HepG2 (cell line): ENCODE data around the gene PDIA5. TPM values are rescaled to one million over a fixed set of nuclear protein-coding genes. Genes with fewer than 3 reads are reported as not detected.

ENCODE experiments used
- ATAC-seq: fragments of 200-7000 bp; cut with Tn5 transposase; 3 replicates; pipeline ENCODE4 v1.9.1; 2020; ENCODE audit warnings: mild to moderate bottlenecking, moderate library complexity
- BruUV-seq: library from RNA; stranded (reverse); fragments of 400-500 nt; replicated peaks from 2 replicates; lab custom pipeline; 2021; lab: Mats Ljungman, UMichigan
- CTCF ChIA-PET: fragments of 300-600 bp; formaldehyde crosslinking; extraction: SDS; loops from one replicate; lab custom pipeline; 2021; ENCODE audit warnings: low total read pairs, inconsistent platforms, low intra/inter-chr PET ratio; lab: Yijun Ruan, JAX
- POLR2A ChIA-PET: fragments of 350-600 bp; sonication (Branson Sonifier 250); formaldehyde crosslinking; loops from one replicate; lab custom pipeline; 2020; ENCODE audit warnings: antibody characterized with exemption, inconsistent platforms; lab: Yijun Ruan, JAX
- DNase-seq: peaks from one replicate; pipeline ENCODE4 v3.0.0-alpha.2; 2015; ENCODE audit warnings: low spot score
- FAIRE-seq: peaks from 3 replicates; lab custom pipeline; 2011; peaks lifted over from hg19 to GRCh38; lab: Jason Lieb, UNC
- H2AFZ ChIP-seq: one replicate; pipeline ENCODE4 v1.6.1; 2011; ENCODE audit warnings: low read length, inconsistent platforms
- H3K27ac ChIP-seq: fragments of 300-600 bp; 3 replicates; pipeline ENCODE4 v1.8.0; 2011; ENCODE audit warnings: mixed run types, mild to moderate bottlenecking, mixed read lengths, low read length, inconsistent platforms; ENCODE audit not compliant: insufficient read depth; ENCODE audit errors: extremely low read length
- H3K27me3 ChIP-seq, 2 experiments: fragments of 200-600 bp in 1 of 2; 2 replicates in 1 of 2; 3 replicates in 1 of 2; pipeline versions ENCODE4 v1.6.0 to v1.8.0; 2011; ENCODE audit warnings: low read length in 2 of 2, mild to moderate bottlenecking in 2 of 2, moderate library complexity in 2 of 2, inconsistent platforms in 1 of 2; ENCODE audit not compliant: insufficient read depth in 2 of 2, control insufficient read depth in 1 of 2
- H3K36me3 ChIP-seq, 2 experiments: fragments of 200-600 bp in 1 of 2; replicated peaks in 1 of 2; 2 replicates in 1 of 2; 3 replicates in 1 of 2; pipeline versions ENCODE4 v1.5.1 to v1.8.0; 2011; ENCODE audit warnings: low read length in 2 of 2, inconsistent platforms in 1 of 2; ENCODE audit not compliant: insufficient read depth in 2 of 2, control insufficient read depth in 1 of 2
- H3K4me1 ChIP-seq: 2 replicates; pipeline ENCODE4 v1.5.1; 2012; ENCODE audit warnings: low read length, inconsistent platforms; ENCODE audit not compliant: insufficient read depth
- H3K4me2 ChIP-seq: 2 replicates; pipeline ENCODE4 v1.6.0; 2011; ENCODE audit warnings: low read depth, low read length, inconsistent platforms
- H3K4me3 ChIP-seq, 3 experiments: fragments of 200-600 bp in 1 of 3; sonication (generic), shearing (Covaris generic) in 1 of 3; replicated peaks in 1 of 3; 2 replicates each; pipeline ENCODE4 v1.5.1; 2011 to 2016; ENCODE audit warnings: low read length in 3 of 3, inconsistent platforms in 2 of 3, low read depth in 2 of 3, mild to moderate bottlenecking in 2 of 3, control low read depth in 1 of 3, mixed read lengths in 1 of 3; ENCODE audit not compliant: insufficient read depth in 1 of 3
- H3K79me2 ChIP-seq: one replicate; pipeline ENCODE4 v1.6.1; 2011; ENCODE audit warnings: low read length, inconsistent platforms; ENCODE audit not compliant: insufficient read depth
- H3K9ac ChIP-seq: 2 replicates; pipeline ENCODE4 v1.6.0; 2011; ENCODE audit warnings: mild to moderate bottlenecking, low read depth, low read length, inconsistent platforms; ENCODE audit not compliant: insufficient read depth
- H3K9me3 ChIP-seq: 2 replicates; pipeline ENCODE4 v1.5.1; 2012; ENCODE audit warnings: mild to moderate bottlenecking, low read length
- H4K20me1 ChIP-seq: 2 replicates; pipeline ENCODE4 v1.6.0; 2011; ENCODE audit warnings: inconsistent platforms, mild to moderate bottlenecking, low read length, moderate library complexity; ENCODE audit not compliant: insufficient read depth
- CENPT ChIP-seq: sonication (generic); formaldehyde crosslinking; IDR thresholded peaks from 2 replicates; pipeline ENCODE4 v1.8.0; 2022; ENCODE audit warnings: low read depth, mild to moderate bottlenecking, moderate library complexity, missing genetic modification reagents
- DR1 ChIP-seq: sonication (generic); formaldehyde crosslinking; IDR thresholded peaks from 2 replicates; pipeline ENCODE4 v1.8.0; 2021; ENCODE audit warnings: mild to moderate bottlenecking, missing genetic modification reagents, inconsistent platforms
- E2F1 ChIP-seq: sonication (generic); formaldehyde crosslinking; IDR thresholded peaks from 2 replicates; pipeline ENCODE4 v1.5.0; 2020; ENCODE audit warnings: missing genetic modification reagents
- PCBP2 ChIP-seq: fragments of 200-400 bp; formaldehyde crosslinking; optimal IDR thresholded peaks from 2 replicates; pipeline ENCODE3; 2018; ENCODE audit warnings: low read length, low read depth; ENCODE audit not compliant: poor library complexity, severe bottlenecking
- POLR2G ChIP-seq: fragments of 200-400 bp; formaldehyde crosslinking; IDR thresholded peaks from 2 replicates; pipeline ENCODE4 v1.6.1; 2018; ENCODE audit warnings: mild to moderate bottlenecking, low read depth, low read length, moderate library complexity
- TMF1 ChIP-seq: sonication (generic); formaldehyde crosslinking; IDR thresholded peaks from 2 replicates; pipeline ENCODE4 v1.8.1; 2022; ENCODE audit warnings: low read depth, missing genetic modification reagents
- WGBS: methylation state at CpG from one replicate; pipeline ENCODE4 v1.1.6; 2017; ENCODE audit warnings: low lambda C conversion rate; 5-methylcytosine and 5-hydroxymethylcytosine counted together
- in situ Hi-C: cut with HindIII; loops from 2 replicates; pipeline ENCODE4 v1.10.0; 2017; ENCODE audit warnings: low pct_unique_long_range_greater_than_20kb; ENCODE audit not compliant: extremely low pct_ligation_motif_present
- intact Hi-C: fragments of 100-400 bp; cut with micrococcal nuclease; formaldehyde crosslinking; loops from one replicate; pipeline ENCODE4 v1.10.0; 2022; ENCODE audit not compliant: unreplicated experiment
- polyA plus RNA-seq, 8 experiments: library from polyadenylated mRNA; depleted of rRNA in 3 of 8; stranded (reverse) in 7 of 8; unstranded in 1 of 8; fragments of >200 nt; fragmentation: Illumina TruSeq in 4 of 8; extraction: Trizol in 4 of 8; gene quantifications; 2 replicates each; pipeline versions ENCODE4 v1.2.1 to v1.2.3, GENCODE V29; 2011 to 2016; ENCODE audit warnings: low read depth in 4 of 8, missing spikeins in 1 of 8, mixed read lengths in 1 of 8; ENCODE audit not compliant: insufficient read depth in 1 of 8
- total RNA-seq, 5 experiments: library from RNA; depleted of rRNA; stranded (reverse); fragments of >200 nt; fragmentation: Illumina TruSeq; extraction: Trizol; gene quantifications; 2 replicates each; pipeline ENCODE4 v1.2.3, GENCODE V29; 2016; ENCODE audit warnings: low read depth in 1 of 5

PDIA5 gene
- total and polyA plus RNA-seq, 2 of the 13 experiments (the other 11 are each of a cell fraction or from before 2014, with no cell fraction given): 51.3 to 74.3 TPM

GRCh38 chr3:123152687-123153086 lies 85.9 kb downstream of the PDIA5 start:
- ATAC-seq (no peak), FAIRE-seq (no peak), DNase-seq (no peak)
- H3K36me3 ChIP-seq: peaks cover 34 to 78% of the 10 kb centered on the region in 2 experiments
- H2AFZ ChIP-seq: no peak overlapping the region
- in situ Hi-C loops (no loop called here), intact Hi-C loops (no loop called here)
- ChIA-PET CTCF (no interaction called here), POLR2A (no interaction called here)
- H3K27me3 ChIP-seq: no peaks in the 10 kb centered on the region
- H3K4me3 ChIP-seq: no peak overlapping the region
- no peaks in the 10 kb centered on the region for H3K79me2 ChIP-seq
- no peaks in the 10 kb centered on the region for H3K9me3 ChIP-seq
- TF ChIP-seq CENPT (CRISPR knock-in tag) (no peak), DR1 (CRISPR knock-in tag) (no peak), PCBP2 (no peak), TMF1 (CRISPR knock-in tag) (no peak), POLR2G (no peak), E2F1 (no peak)
- H3K4me1 ChIP-seq: peaks cover 16% of the 10 kb centered on the region
- no TSS peak for BruUV-seq
- WGBS: 91% methylated on average over 3 of the region's 3 CpGs
- no peak overlapping the region for H3K9ac ChIP-seq
- no peak overlapping the region for H3K4me2 ChIP-seq
- peaks cover 2% of the 10 kb centered on the region; the same call in 1 of the 2 replicates for H4K20me1 ChIP-seq
- no peak overlapping the region for H3K27ac ChIP-seq
